NCI-H146 (cell line): ENCODE results near the gene BRD4.

Experiments used
- DNase-seq: peaks from one replicate; lab custom pipeline; 2025; lab: John Stamatoyannopoulos, UW

The BRD4 gene

GRCh38 chr19:15265214-15265849 is 67.0 kb downstream of the BRD4 start:
- DNase-seq: no peak

DNA sequence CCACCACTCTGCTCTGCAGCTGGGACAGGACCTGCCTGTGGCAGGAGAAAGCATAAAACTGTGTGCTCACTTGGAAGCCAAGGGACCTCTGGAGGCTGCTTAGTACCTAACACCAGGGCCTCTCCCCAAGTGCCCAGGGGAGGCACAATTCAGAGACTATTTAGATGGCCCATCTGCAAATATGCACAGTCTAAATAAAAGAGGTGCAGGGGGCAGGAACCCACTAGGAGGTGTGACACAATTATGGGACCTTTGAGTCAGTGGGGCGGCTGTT is 67.5 kb downstream of the BRD4 start:
- no peak for DNase-seq

DNA sequence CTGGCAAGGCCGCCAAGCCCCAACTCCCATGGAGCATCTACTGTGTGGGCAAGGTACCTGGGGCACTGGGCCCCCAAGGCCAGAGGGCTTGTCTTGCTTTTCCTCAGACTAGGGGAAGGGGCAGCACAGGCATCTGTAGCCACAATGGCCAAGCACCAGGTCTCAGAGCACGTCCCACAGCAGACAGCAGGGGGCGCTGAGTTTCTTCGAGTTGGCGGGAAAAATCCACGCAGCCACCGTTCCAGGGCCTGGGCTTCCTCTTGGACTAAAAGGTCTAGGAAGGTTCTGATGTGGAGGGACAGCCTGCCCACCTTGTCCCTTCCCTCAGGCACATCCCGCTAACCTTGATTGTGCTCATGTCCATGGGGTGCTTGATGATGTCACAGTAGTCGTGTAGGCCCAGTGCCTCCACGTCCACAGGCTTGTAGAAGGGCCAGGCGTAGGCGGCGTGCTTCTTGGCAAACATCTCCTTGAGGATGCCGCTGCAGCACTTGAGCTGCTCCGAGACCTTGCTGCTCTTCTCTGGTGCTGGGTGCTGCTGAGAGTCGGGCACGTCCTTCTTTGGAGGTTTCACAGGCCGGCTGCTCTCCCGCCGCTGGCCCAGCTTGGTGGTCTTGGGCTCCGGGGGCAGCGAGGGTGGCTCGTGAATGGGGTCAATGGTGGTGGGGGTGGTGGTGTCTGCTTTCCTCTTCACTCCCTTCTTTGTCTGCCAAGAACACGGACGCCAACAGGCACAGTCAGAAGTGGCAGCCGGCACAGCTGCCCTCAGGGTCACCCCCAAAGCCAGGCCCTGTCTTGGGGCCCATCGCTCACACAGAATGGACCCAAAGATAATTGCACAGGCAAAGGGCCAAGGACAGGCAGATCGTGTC is 68.0 kb downstream of the BRD4 start:
- DNase-seq: peak; percentile 35

- no peak for DNase-seq
Measured at GRCh38 chr19:15263361-15263985, 68.9 kb downstream of the BRD4 start.

DNA sequence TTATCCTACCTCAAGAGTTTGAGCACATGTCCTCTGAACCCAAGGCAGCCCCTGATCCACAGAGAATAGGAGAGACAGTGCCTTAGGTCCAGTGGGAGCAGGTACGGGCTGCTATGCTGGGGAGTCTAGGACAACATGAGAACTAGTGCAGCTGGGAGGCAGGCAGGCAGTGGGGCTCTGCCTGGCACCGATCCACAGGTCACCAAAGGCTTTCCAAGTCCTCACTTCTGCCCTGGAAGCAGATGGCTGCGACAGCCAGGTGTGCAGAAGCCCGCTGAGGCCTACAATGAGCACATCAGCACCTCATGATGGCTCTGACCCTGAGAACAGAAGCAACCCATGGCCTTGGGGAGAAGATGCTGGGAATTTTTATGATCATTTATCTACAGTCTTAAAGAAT is 70.3 kb downstream of the BRD4 start:
- no peak for DNase-seq

DNA sequence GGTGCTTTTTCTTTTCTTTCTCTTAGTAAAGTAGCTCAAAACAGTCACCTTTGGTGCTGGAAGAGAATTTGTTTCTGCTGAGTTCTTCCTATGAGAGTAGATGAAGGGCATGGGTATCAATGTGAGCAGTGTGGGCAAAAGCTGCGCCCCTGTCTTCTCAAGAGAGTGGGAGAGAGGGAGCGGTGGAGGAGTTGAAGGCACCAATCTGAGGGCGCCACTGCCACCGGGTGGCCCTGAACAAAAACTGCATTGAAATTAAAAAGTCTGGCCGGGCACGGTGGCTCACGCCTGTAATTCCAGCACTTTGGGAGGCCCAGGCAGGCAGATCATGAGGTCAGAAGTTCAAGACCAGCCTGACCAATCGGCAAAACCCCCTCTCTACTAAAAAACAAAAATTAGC is 71.4 kb downstream of the BRD4 start:
- no peak for DNase-seq

- no peak for DNase-seq
Measured at GRCh38 chr19:15259907-15260306, 72.4 kb downstream of the BRD4 start.

GRCh38 chr19:15257782-15258181 is 74.6 kb downstream of the BRD4 start:
- DNase-seq: no peak

GRCh38 chr19:15256708-15257331 is 75.5 kb downstream of the BRD4 start:
- DNase-seq: no peak

DNA sequence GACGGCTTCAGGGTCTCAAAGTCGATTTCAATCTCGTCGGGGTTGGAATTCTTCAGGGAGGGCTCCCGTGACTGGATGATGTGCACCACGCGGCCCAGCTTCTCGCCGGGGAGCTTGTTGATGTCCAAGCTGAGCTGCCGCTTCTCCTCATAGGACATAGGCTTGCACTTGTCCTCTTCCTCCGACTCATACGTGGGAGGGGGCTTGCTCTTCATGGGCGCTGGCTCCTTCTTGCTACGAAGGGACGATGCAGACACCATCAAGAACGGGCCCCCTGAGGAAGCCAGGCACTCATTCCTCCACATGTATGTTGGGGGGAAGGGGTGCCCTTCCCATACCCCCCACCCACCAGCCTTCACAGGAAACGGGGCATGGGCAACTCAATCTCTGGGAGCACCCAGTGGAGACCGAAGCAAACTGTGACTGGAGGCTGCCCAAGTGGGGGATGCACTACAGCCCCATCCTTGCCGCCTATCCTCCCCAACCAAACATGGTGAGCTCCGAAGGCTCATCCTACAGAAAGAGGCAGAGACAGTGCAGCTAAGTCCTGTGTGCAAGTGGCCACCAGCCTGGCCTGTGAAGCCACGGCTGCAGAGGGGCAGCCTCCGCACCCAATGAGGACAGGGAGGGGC is 76.9 kb downstream of the BRD4 start:
- DNase-seq: no peak

DNA sequence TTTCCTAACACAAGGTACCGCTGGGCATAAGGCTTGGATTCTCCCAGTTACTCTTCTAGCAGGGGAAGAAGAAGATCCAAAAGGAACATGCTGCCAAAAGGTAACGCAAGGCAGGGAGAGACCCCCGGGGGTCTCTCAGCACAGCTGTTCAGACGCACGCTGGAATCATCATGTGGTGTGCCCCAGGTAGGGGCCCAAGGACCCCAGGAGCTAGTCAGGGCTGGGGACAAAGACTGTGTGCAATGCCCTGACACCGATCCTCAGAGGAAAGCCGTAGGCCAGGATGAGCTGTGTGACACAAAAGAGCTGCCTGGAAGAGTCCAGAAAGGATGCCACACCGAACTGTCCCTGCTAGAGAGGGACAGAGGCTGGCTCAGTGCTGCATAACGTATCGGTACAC is 77.8 kb downstream of the BRD4 start:
- DNase-seq: no peak

GRCh38 chr19:15253513-15253912 is 78.8 kb downstream of the BRD4 start:
- DNase-seq: no peak

DNA sequence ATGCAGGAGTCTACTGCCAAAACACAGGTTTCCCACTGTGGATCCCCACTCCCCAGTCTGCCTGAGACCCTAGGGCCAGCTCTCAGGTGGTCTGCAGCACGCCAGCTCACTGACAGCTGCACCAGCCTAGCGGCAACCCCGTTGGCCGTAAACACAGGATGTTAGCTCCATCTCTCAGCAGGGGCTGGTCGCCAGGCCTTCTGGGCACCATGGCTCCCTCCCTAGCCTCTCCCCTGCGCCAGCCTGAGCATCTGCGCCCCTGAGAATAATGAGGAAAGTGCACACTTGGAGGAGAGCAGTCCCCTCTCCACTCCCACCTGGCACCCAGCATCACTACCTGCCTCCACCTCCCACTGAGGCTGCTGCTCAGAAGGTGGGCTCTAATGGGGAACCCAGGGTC is 79.3 kb downstream of the BRD4 start:
- DNase-seq: no peak

DNA sequence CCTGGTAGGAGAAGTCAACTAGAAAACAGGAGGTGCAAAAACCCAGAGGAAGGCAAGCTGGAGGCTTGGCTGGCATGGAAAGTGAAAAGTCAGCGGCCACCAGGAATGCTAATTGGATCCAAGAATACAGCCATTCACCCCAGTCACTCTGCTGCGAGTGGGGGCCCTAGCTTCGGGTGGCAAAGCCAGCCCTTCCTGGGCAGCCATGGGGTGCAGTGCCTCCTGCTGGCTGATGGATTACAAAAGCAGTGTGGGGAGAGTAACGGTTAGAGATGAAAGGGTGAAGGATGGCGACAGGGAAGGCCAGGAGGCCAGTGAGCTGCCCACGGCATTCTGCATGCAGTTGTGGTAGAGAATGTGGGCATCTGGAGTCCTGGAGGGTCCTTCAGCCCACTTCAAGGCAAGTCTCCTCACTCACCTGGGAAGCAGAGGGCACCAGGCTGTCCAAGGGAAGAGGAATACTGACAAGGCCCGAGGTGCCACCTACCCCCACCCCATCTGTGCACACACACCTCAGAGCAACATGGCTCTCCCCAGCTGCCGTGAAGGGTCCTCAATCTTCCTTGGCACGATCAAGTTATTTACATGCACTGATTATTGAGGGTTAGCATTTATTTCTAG is 79.8 kb downstream of the BRD4 start:
- no peak for DNase-seq

DNA sequence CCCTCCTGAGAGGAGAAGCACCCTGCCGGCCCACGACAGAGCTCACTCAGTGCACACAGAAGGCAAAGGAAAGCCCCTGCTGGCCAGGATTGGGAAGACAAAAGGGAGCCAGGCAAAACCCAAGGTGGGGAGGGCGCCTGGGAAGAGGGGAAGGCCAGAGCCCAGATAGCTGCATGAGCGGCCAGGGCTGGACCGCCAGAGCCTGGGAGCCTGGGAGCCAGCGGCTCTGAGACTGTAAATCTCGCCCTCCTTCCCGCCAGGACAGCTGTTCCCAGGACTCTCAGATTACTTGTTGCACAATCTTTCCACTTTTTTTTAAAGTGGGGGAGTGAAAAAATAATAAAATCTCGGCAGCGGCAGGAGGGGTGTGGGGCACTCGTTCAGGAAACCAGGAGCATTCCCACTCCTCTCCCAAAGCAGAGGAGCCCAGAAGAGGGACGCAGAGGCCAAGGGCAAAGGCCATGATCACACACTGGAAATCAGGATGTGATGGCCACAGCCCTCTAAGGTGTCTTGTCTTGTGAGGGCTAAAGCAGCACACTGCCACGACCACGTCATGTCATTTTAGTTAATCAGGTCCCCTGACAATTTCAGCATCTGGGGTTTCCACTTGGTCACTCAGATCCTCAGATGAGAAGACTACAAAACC is 80.5 kb downstream of the BRD4 start:
- no peak for DNase-seq

GRCh38 chr19:15251010-15251748 is 81.2 kb downstream of the BRD4 start:
- DNase-seq: no peak

DNA sequence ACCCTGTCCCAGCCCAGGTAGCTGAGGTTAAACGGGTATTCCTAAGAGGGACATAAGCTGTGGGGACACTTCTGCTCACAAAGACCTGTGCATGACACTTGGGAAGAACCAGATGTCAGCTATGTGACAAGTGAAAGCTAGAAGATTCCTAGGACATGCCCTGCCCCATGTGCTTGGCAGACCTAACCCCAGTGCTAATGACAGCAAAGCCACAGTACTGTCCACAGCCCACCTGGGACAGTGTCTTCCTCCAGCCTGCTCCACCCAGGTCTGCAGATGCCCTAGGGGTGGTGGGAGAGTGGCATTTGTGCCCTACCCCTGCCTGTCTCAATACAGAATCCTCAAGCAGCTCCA is 81.7 kb downstream of the BRD4 start:
- DNase-seq: no peak

DNA sequence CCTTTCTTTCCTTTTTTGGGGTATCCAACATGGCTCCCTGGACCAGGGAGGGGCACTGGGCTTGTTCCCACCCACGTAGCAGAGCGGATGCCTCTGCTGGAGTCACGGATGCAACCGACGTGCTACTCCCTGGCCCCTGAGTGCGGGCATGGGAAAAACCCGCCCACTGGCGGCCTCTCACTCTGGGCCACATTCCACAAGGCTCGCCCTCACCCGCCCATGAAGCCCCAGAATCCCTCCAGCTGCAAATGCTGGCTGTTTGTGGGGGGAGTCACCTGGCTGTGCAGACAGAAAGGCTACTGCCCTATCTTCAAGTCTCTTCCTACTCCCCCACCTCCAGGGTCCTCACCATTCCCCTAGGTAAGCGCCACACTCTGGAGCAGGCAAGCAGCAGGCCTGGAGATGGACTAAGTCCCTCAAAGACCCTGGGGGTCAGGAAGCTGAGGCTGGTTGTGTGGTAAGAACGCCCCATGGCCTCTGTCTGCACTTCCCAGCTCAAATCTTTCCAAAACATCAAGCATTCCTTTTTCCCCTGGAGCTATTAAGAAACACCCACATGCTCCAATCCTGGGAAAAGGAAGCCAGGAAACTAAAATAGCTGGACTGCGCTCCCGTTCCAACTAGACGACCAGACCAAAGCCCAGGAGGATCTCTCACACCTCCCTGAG is 82.2 kb downstream of the BRD4 start:
- DNase-seq: no peak

- DNase-seq: no peak
Measured at GRCh38 chr19:15249528-15249874, 82.8 kb downstream of the BRD4 start.
